Muscle of arm (tissue), 12 donors: ENCODE results near the gene TMEM169. TPM values are rescaled to one million over a fixed set of nuclear protein-coding genes. Genes with fewer than 3 reads are reported as not detected.
"Not testable (repeated sequence)": the region's sequence is repeated elsewhere in the genome, so short reads cannot be mapped to it uniquely, and the experiment has no call there.

Source experiments
- DNase-seq: peaks from one replicate; pipeline ENCODE4 v3.0.0-alpha.2; 2013
- polyA plus RNA-seq, 12 donors: library from polyadenylated mRNA; unstranded; fragments of 120-200 nt; gene quantifications; one replicate each; pipeline ENCODE4 v1.2.1, GENCODE V29; 2013; ENCODE audit not compliant: insufficient read length in 12 of 12

The TMEM169 gene
- polyA plus RNA-seq, 12 donors, result 2.3 to 11.5 (median 4.4) TPM; not detected in 1

- no peak for DNase-seq
These were observed 48.7 kb downstream of the TMEM169 start for GRCh38 chr2:216130346-216130971.

DNA sequence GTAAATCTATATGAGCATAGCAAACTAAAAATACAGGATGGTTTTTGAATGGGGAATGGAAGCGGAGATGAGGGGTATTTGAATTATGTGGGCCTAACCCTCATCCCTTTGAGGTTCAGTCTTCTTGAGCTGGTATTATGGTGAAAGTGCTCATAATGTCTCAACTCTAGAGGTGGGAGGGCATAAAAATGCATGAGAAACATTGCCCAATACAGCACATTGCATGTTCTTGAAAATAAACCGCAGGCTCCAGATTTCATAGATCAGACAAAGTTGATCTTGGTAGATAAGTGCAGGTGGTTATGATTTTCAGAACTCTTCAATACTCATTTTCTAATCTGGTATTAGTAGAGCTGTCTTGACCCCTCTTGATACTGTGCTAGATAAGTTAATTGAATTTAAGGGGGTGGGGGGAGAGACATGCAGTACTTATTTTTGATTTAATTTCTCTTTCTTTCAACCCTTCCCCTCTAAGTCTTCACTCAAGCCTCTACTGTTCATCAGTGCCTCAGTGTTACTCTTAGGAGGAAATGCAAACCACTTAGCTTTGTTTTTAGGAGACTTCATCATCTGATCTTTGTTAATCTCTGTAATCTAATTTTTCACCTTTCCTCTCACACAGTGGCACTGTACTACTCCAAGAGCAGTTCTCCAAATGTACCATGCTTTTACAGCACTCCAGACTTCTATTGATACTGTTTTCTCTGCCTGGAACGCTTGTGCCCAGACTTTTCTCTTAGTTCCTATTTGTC is 49.6 kb downstream of the TMEM169 start:
- no peak for DNase-seq

DNA sequence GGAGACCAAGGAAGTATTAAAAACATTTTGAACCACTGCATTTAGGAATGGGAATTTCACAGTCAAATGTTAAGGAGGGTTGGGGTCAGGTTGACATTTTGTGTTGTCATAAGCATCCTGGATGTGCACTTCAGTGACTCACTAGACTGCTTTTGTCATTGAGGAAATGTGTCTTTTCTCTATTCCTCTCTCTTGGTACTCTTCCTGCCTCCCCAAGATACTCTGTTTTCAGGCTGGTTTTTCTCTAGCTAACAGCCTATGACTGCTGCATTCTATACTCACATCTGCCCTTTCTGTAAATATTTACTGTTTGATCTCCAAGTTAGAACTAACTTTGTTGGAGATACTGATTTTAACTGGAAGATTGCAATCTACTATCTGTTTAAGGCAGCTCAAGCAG is 50.9 kb downstream of the TMEM169 start:
- no peak for DNase-seq

GRCh38 chr2:216133397-216133796 is 51.7 kb downstream of the TMEM169 start:
- no peak for DNase-seq

GRCh38 chr2:216134958-216135541 is 53.3 kb downstream of the TMEM169 start:
- no peak for DNase-seq

- DNase-seq, result no peak
These were observed 58.2 kb downstream of the TMEM169 start for GRCh38 chr2:216139884-216140283.

GRCh38 chr2:216141516-216141915 is 59.8 kb downstream of the TMEM169 start:
- not testable (repeated sequence) for DNase-seq

DNA sequence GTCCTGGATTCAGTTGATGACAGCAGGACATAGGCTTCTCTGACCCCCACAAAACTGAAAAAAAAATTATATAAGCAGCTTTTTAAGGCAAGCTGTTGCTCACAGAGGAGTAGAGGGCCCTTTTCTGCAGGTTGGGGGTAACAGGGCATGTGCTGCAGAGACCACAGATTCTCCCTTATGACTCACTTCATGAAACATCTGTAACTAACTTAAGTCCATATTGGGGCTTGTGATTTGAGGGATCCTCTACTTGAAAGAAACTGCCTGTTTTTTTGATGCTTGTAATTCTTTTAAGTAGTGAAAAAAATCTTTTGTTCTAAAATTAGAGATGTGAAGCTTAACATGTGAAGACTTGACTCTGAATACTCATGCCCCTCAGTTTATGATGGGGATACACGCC is 60.8 kb downstream of the TMEM169 start:
- no peak for DNase-seq

DNA sequence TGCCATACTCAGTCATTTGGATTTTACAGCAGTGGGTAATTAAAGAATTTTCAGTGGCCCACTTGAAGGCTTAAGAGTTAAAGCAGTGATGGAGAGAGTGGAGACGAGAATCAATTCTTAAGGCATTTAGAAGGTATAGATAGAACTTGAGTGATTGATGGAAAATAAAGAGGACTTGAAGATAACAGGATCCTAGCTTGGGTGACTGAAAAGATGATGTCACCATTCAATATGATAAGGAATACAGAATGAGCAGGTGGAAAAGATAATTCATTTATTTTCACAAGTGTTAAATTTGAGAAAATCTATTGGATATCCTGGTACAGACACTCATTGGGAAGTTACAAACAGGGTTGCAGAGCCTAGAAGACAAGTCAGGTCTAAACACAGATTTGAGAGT is 62.7 kb downstream of the TMEM169 start:
- no peak for DNase-seq

DNA sequence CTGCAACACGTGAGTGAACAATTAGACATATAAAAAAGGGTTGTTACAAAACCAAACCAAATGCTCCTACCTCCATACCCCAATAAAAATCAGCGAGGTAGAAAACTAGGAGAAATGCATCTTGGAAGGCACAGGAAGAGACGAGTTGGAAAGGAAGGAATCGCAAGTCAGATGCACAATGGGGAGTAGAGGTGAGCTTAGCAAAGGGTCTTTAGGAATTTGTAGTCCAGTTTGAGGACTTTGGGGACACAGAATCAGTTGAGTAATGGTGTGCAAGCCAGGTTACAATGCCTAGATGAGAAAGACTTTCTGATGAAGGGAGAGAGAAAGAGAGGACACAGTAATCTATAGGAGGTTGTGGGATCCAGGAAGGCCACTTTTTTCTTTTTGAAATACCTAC is 63.1 kb downstream of the TMEM169 start:
- no peak for DNase-seq

GRCh38 chr2:216146573-216146972 is 64.9 kb downstream of the TMEM169 start:
- DNase-seq, result no peak

DNA sequence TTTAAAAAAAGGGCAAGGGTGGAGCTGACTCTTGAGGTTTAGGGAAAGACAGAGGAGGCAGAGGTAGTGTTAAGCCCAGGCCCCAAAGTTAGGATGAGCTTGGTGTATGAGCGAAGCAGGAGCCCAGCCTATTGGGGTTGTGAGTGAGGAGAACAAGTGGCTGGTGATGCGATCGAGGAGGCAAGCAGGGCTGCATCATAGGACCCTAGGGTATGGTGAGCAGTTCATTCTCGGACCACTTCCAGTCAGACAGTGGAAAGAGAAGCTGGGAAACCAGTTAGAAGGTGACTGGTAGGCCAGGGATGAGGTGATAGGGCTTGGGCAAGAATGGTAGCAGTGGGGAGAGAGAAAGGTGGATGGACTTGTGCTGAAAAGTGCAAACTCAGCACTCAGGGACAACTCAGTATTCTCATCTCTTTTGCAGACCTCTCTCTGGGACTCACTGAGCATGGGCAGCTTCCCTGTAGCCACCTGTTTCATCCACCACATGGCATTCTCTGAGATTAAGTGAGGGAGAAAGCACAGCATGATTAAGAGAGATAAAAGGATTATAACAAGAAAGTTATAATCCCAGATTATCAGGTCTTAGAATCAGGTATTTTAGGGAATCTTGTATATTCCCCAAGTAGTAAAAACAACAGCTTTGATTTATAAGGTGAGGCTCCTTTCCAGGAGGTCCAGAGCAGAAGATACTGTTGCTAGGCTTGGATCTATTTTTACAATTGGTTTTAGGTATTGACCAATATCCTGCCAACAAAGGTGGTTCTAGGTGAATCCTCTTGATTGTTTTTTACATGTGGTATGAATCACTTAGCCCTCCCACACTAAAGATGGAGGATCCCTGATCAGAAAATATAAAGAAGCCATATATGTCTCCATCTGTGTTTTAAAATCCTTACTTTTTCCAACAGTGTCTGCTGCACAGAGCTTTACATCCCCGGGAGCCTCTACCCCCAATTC is 65.7 kb downstream of the TMEM169 start:
- DNase-seq, result no peak

DNA sequence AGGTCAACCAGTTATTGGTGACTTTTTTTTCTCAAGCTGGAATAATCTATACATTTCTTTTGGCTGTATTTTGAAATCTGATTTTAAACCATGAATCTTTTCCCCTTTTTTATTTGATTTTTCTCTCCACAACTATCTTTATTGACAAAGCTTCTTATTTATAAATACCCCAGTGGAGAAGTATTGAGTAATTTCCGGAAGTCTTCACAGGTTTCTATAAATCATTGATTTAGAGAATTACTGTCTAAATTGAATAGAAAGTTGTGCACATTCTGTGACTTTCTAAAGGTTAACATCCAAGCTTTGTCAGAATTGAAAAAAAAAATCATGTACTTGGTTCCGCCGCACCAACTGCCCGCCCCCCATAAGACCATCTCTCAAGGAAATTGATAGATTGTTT is 67.3 kb downstream of the TMEM169 start:
- no peak for DNase-seq

- DNase-seq, result no peak
These were observed 68.0 kb downstream of the TMEM169 start for GRCh38 chr2:216149741-216150140.

GRCh38 chr2:216151313-216152025 is 69.8 kb downstream of the TMEM169 start:
- DNase-seq, result no peak

Other genes with a start within 250 kb of the TMEM169 start
- gene MREG, start 68.4 kb upstream of the TMEM169 start, polyA plus RNA-seq, result 1 to 10 TPM in 10 of 12 donors, not detected in 2; 1.6 to 7.2 (median 2.3) TPM
- 10 to 100 TPM in 2 of 12 donors, 1 to 10 TPM in 9, not detected in 1; 6.2 to 10.8 (median 8.3) TPM for gene PECR, start 110 bp upstream of the TMEM169 start, polyA plus RNA-seq
- gene XRCC5, start 27.4 kb downstream of the TMEM169 start, polyA plus RNA-seq, result 100 to 1,000 TPM in 11 of 12 donors, not detected in 1; 138 to 218 (median 182) TPM